Measurements from ENCODE around the gene ARHGAP22.

The ARHGAP22 gene

DNA sequence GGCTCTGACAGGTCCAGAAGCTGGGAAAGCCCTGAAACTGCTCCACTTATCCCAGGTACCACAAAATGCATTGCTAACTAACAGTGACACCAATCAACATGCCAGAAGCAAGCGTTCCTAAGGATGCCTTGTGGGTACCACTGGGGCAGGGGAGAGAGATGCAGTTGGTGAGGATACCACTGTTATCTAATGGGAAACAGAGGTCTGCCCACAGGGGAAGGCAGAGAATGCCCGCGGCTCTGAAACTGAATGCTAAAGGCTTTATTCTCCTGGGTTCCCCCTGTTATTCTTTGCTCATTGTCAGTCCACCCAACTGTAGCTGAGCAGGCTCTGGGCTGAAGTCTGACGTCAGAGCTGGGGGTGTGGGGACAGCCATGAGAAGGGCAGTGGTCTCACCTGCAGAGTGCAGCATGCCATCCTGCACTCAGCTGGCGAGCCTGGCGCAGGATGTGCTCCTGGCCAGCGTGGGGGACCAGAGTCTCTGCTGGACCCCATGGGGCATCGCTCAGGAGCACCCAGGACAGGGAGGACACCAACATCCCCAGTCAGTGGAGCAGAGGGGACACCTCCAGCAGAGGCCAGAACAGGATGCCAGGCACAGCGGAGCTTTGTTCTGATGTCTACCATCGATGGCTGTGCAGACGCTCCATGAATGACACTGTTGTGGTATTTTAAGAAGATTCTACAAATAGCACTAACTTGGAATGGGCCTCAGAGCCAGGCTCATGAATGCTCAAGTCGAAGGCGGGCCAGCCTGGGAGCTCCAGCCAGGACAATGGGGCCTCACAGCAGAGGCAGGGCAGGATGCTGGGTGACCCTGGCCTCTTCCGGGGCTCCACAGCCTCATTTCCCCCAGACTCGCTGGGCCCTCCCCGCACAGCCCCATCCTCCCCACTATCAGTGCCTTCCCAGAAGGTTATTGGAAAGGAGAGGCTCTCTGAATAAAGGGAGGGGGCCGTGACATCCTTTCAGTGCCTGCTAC lies 95.8 kb downstream of the ARHGAP22 start:
- no peak for DNase-seq

DNA sequence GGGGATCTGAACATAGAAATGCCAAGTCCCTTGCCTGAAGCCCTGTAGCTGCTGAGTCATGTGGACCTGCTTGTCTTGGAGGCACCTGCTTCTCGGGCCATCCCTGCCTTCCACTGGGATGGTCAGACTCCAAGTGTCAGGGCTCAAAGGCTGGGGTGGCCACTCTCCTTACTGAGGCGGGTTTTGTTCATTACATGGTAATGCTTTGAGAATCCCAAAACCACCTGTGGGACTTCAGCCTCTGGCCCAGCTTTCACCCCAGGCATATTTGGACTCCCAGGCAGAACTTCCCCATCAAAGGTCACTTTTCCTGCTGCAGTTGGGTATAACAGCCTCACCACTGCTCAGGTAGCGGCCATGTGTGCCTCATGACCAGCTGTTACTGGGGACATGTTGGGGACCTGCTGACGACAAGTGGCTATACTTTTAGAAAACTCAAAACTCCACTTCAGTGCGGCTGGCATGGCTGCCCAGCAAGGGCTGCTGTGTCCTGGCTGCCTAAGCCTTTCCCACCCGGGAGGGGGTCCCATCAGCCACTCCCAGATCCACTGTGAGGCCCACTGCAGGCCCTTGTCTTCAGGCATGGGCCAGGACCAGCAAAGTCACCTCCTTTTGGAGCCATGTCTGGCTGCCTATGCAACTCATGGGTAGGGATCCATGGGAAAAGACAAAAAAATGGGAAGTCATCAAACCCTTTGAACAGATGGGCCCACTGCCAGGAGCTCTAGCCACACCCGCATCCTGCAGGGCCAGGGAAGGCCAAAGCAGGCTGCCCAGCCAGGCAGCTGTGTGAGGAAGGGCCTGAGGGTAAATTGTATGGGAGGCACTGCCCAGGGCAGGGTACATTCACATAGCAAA lies 96.7 kb downstream of the ARHGAP22 start:
- no peak for DNase-seq

DNA sequence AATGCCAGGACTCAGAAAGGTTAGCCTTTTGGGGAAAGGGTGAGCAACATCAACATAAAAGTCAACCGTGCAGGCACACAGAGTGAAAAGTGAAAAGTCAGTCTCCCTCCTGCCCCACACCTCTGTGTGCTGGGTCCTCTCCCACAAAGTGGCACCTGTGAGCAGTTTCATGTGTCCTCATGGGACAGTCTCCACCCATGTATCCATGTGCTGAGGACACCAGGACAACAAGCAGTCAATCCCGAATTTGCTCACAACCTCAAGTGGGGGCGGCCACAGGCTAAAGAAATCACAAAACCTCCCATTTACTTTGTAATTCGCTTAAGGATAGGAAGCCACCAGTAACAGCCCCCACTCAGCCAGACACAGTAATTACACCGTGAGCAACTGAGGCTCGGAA lies 97.4 kb downstream of the ARHGAP22 start:
- no peak for DNase-seq

DNA sequence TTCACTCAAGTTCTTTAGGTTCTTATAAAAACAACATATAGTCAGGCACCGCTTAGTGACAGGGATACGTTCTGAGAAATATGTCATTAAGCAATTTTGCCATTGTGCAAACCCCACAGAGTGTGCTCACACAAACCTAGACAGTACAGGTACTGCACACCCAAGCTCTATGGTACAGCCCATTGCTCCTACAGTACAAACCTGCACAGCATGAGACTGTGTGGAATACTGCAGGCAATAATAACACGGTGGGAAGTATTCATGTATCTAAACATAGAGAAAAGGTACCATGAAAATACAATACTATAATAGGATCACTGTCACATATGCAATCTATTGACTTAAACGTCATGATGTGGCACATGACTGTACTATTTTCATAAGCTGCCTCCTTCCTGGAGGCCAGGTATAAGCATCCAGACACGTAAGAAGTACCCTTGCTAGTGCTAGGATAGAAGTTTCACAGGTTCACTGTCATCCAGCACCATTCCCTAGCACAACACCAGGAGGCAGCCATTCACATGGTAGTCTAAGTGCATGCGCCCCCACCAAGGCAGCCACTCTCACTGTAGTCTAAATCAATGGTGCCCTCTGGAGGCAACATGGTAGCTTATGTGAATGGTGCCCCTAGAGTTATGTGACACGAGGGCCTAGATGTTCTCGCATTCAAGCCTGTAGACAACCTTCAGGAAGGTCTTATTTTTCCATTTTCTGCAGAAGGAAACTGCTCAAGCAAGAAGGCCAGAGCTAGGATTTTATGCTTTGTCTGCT lies 98.5 kb downstream of the ARHGAP22 start:
- DNase-seq, result peak; percentile 15

DNA sequence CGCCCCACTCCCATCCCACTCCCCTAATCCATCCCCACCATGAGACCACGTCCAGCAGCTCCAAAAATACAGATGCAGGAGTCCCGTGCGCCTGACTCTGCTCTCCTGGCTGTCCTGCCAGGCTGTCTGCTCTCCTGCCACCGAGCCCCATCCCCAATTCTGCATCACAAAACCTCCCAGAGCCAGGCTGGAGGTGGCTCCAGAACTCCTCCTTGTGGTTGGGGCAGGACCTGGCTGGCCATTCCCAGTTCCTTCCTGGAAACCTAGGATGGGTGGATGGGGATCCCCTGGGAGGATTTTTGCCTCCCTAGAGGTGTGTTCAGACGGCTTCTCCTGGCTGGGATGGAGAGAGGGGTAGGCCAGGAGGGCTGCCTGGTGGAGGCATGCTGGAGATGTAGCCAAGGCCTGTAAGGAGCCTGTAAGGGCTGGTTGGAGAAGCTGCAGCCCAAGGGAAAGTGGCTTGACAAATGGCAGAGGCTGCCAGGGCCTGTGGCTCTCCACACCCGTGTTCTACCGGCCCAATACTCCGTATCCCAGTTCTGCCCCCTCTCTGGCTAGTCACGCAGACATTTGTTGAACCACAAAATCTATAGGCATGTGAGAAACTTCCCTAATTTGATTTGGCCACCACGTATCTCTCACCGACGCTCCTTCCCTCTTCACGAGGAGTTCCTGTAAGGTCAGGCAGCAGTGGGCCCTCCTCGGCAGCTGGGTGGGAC lies 99.3 kb downstream of the ARHGAP22 start:
- no peak for DNase-seq

DNA sequence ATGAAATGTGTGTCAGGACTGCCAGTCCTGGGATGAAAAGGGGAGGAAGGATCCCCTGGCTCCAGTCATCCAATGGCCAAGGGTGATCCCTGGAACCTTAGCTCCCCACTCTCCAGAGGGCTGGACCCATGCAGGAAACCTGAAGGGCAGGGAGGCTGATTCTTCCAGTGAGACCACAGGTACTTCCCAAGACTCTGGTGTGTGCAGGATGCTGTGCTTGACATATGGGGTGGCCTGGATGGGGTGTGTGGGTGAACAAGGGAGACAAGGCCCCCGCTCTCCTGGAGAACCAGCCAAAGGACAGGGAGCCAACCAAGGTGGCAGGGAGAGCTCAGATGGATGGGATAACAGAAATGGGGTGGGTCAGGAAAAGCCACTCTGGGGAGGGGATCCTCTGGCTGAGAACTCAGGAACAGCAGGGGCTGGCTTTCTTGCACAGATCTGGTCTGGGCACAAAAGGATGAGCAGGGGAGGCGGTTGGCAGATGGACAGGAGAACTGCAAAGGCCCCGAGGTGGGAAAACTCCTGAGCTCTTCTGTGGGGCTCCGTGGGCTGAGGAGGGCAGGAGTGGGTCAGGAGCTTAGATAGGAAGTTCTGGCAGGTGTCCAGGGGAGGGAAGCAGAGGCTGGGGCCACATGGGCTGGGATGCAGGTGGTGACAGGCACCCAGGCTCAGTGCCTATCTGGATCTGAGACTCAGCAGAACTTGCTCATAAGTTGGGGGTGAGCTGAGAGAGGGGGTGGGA lies 100.6 kb downstream of the ARHGAP22 start:
- no peak for DNase-seq

DNA sequence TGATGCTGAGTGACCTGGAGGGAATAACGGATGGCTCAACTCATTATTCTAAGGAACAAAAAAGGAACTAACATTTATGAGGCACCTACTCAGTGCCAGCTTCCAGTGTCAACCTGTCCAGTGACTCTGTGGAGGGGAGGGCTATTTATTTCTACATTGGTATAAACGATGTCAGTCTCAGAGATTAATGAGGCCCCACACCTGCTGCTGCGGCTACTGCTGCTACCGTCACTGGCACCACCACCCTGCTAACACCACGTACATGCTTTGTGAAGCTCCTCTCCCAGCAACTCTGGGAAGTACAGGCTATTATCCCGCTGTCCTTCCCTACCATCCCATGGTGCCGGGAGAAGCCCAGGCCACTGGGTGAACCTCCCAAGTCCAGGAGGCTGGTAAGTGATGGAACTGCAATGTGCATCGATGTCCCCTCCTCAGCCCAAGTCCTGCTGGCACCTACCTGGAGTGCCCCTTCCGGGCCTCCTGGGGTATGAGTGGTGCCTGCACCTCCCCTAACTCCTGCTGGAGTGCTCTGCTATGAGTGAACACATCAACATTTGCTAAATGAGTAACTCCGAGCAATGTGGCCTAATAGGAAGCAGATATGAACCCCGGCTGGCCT lies 101.5 kb downstream of the ARHGAP22 start:
- DNase-seq, result no peak

DNA sequence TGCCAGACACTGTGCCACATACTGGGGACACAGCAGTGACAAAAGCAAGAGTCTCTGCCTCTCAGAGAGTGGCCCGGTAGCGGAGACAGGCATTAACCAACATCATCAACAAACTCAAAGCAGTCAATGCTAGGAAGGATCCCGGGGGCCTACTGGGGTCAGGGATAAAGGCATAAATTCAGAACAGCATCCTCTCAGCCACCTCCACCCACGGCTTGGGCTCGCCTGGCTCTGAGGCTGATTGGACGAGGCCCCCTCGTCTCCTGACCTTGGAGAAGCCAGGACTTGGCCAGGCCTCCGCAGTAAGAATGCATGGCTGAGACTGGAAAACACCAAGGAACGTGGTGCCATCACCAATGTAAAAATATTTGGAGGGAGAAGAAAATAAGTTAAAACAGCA lies 102.1 kb downstream of the ARHGAP22 start:
- no peak for DNase-seq

DNA sequence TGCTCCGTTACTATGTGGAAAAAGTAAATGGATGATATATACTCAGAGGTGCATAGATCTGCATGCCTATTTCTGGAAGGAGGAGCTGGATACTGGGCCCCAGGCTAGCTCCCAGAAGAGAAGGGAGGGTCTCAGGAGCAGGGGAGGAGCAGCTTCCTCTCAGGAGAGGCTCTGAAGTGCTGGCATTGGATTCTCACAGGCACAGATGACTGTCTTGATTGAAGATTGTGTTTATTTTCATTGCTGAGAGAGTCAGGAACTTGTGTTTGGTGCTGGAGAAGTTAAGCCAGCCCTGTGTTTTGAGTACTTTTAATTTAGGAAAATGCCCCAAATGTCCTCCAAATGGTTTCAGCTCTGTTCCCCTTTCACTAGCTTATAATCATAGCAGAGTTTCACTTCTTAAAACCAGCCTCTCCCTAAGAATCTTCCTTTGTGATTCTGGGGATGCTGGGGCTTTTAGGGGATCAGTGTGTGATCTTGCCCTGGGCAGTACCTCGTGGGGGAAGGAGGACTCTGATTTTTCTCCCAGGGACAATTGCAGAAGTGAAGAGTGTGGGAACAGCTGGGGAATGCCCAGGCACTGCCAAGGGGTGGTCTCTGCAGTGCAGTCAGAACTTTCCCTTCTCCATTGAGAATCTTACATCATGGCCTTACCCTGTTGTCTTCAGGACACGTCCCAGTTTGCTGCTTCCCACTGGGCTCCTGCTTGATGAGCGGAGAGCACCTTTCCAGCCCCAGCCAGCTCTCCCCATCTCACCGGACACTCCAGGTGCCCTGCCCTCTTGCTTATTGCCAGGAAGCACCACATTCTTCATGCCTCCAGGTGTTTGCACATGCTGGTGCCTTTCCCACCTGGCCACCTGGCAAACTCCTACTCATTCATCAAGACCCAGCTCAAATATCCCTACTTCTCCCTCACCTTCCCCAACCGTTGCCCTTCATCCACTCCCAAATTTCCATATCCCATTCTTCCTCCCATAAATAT lies 102.8 kb downstream of the ARHGAP22 start:
- DNase-seq, result no peak

DNA sequence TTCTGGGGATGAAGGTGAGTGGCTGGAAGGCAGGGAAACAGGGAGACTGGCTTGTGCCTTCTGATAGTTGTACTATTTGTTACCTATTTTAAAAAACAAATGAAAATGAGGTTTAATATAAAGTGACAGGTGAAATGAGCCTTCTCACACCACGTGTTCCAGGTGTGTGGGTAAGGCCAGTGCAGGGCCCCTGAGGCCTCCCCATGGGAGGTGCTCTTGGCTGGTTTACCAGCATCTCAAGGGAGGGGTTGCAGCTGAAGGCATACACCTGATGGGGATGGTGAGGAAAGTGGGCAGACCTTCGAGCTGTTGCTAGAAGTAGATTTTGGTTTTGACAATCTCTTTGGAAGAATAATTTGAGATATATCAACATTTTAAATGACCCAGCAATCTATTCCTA lies 103.6 kb downstream of the ARHGAP22 start:
- DNase-seq, result no peak

DNA sequence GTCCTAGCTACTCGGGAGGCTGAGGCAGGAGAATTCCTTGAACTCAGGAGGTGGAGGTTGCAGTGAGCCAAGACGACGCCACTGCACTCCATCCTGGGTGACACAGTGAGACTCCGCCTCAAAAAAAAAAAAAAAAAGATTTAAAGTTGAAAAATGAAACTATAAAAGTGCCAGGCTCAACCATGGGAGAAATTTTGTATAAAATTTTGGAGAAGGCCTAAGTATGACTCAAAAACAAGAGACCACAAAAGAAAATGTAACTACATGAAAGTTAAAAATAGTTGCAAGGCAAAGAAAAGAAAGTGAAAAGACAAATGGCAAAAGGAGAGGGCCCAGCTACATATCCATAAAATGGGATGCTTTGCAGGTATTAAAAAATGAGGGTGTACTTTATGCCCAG lies 104.1 kb downstream of the ARHGAP22 start:
- no peak for DNase-seq

DNA sequence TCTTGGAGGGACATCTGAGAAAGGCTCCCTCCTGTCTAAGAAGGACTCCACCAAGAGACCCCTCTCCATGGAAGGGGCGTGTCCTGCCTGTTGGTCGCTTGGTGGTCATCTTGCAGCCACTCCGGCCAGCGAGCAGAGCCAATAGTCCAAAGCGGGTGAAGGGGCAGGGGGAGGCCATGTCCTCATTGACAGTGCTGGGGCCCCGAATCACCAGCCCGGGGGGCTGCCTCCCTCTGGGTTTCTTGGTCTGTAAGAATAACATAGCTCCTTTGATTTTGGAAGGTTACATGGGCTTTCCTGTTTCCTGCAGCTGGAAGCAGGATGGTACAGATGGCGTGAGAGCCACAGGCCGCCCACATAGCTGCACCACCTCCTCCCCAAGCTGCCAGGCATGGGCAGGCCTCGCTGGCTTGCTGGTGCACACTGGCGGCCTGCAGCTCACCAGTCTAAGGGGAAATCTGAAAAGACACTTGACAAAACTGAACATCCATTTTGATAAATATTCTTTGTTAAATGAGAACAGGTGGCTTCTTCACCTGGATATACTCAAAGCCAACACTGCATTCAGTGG lies 105.8 kb downstream of the ARHGAP22 start:
- DNase-seq, result no peak

DNA sequence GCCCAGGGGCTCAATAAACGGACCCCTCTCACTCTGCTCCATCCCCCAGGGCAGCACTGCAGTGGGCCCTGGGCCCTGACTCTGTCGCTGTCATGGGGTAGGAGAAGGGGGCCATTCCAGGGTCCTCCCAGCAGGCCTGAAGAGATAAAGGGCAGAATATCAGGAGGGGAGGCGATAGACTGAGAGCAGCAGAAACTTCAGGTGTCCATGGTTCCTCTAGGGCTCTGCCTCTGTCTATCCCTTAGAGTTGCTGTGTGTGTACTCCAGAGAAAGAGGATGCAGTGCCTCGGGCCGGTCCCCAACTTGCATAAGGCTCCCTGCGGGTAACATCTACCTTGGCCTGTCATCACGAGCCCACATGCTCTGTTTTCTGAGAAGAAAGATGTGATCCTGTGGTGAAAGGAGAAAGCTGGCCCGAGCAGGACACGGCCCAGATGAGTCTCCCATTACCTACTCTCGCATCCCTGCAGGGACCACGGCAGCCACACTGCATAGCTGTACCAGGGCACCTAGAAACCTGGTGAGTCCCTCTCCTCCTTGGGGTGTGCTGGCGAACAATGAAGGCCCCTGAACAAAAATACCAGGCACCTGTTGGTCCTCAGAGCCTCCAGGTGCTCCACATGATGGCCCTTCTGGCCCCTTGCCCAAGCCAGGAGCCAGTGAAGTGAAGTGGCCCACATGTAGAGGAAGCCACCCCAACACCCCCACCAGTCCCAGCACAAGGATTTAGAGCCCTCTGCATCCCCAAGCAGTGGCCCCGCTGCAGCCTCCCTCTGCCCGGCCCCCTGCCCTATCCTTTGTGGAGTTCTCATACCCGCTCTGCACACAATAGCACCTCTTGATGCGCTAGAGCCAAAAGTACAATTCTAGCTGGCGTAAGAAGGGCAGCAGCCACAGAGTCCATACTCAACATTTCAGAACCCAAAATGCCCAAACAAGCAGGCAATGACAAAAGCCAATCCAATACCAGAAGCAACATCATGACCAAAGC lies 106.8 kb downstream of the ARHGAP22 start:
- no peak for DNase-seq

DNA sequence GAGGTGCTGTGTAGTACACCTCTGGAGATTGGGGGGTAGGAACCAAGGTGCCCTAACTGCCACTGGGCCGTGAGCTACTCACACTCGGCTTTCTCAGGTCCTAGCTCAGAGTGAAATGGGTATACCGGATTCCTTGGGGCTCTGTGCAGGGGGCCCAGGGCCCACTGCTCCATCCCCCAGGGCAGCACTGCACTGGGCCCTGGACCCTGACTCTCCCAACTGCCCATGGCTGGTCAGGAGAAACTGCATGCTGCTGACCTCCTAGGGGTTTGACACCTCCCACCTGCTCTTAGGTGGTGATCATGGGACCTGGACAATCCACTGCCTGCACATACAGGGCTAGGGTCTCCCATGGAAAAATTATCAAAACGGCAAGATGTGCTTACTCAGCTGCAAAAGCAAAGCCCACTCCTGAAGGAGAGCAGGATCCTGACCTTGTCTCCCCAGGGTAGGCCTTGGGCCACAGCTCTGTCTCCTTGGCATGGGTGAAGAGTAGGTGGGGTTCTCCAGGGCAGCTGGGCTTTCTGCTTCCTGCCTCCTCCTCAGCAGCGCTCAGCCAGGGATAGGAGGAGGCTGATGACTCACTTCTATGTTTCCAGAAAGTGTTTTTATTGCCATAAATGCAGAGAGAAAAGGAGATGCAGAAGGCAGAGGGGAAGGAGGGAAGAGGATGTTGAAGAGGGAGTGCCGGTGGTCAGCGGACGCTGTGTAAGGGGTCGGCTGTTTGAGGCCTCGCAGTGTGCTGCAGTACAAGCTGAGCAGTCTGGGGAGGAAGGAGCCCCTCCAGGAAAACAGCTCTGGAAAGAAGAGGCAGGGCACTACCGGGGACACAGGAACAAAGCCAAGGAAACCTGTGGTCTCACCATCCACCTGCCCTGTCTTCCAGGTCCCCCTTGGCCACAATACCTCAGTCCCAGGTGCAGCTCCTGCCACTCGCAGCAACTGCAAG lies 107.8 kb downstream of the ARHGAP22 start:
- DNase-seq, result no peak

DNA sequence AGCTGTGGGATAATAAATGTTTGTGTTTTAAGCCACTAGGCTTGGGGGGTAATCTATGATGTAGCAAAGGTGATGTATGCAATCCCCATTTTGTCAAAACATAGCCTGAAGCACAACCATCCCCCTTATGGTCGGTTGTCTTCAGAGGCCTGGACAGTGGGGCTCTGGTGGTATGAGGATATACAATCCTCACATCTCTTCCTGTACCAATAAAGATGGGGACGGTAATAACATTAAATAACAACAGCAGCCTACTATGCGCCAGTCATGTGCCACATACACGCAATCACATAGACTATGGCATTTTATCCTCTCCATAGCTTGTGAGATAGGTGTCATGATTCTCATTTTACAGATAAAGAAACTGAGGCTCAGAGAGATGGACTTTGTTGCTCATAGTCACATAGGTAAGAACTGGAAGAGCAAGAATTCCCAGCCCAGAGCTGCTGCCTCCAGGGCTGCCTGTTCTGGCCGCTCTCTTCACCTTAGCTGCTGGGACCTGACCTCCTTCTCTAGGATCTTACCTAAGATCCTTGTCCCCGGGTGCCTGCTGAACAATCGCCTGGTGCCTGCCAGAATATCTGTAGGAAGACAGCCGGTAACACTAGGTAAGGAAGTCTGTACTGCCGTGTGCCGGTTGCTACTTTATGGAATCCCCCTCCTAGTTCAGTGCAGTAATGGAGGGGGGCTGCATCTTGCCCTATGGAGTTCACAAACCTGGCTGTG lies 108.6 kb downstream of the ARHGAP22 start:
- no peak for DNase-seq

Measured in NCI-H510A (cell line).